ENCODE results near the gene TMEM132D.

Gene TMEM132D

GRCh38 chr12:129571901-129572494 lies 331.8 kb downstream of the TMEM132D start:
- no peak overlapping the region for H3K4me3 ChIP-seq (ENCODE audit: low read depth, low read length)
- no peak for DNase-seq (ENCODE audit: low read depth, low spot score)
- CTCF ChIA-PET: no interaction called here
- POLR2A ChIA-PET: no interaction called here
- no peak for TF ChIP-seq CTCF (IDR thresholded peaks at IDR 0.05; ENCODE audit: insufficient read depth, low read length, missing control alignments)

GRCh38 chr12:129570796-129571400 lies 332.9 kb downstream of the TMEM132D start:
- H3K4me3 ChIP-seq (ENCODE audit: low read depth, low read length): no peak overlapping the region
- ChIA-PET POLR2A (no interaction called here), CTCF (no interaction called here)
- DNase-seq (ENCODE audit: low read depth, low spot score): no peak
- TF ChIP-seq CTCF (IDR thresholded peaks at IDR 0.05; ENCODE audit: insufficient read depth, low read length, missing control alignments): no peak

- no peak overlapping the region for H3K4me3 ChIP-seq (ENCODE audit: low read depth, low read length)
- DNase-seq (ENCODE audit: low read depth, low spot score): no peak
- POLR2A ChIA-PET: no interaction called here
- CTCF ChIA-PET: no interaction called here
- no peak for TF ChIP-seq CTCF (IDR thresholded peaks at IDR 0.05; ENCODE audit: insufficient read depth, low read length, missing control alignments)
Measured at GRCh38 chr12:129566800-129567199, 337.0 kb downstream of the TMEM132D start.

GRCh38 chr12:129564768-129565167 lies 339.1 kb downstream of the TMEM132D start:
- TF ChIP-seq CTCF (IDR thresholded peaks at IDR 0.05; ENCODE audit: insufficient read depth, low read length, missing control alignments): no peak
- DNase-seq (ENCODE audit: low read depth, low spot score): no peak
- no peak overlapping the region for H3K4me3 ChIP-seq (ENCODE audit: low read depth, low read length)
- ChIA-PET POLR2A (no interaction called here), CTCF (no interaction called here)

GRCh38 chr12:129563266-129563665 lies 340.6 kb downstream of the TMEM132D start:
- no peak for TF ChIP-seq CTCF (IDR thresholded peaks at IDR 0.05; ENCODE audit: insufficient read depth, low read length, missing control alignments)
- POLR2A ChIA-PET: no interaction called here
- no peak overlapping the region for H3K4me3 ChIP-seq (ENCODE audit: low read depth, low read length)
- CTCF ChIA-PET: no interaction called here
- no peak for DNase-seq (ENCODE audit: low read depth, low spot score)

- ChIA-PET CTCF (no interaction called here), POLR2A (no interaction called here)
- H3K4me3 ChIP-seq (ENCODE audit: low read depth, low read length): no peak overlapping the region
- DNase-seq (ENCODE audit: low read depth, low spot score): no peak
- TF ChIP-seq CTCF (IDR thresholded peaks at IDR 0.05; ENCODE audit: insufficient read depth, low read length, missing control alignments): no peak
Measured at GRCh38 chr12:129561304-129561703, 342.5 kb downstream of the TMEM132D start.
